H1 (cell line): ENCODE measurements around the gene SLC2A2. TPM values are rescaled to one million over a fixed set of nuclear protein-coding genes. Genes with fewer than 3 reads are reported as not detected.

ENCODE experiments used
- EP300 ChIP-seq, 2 experiments: IDR thresholded peaks; 1 replicate in 1 of 2; 2 replicates in 1 of 2; pipeline ENCODE4 v1.6.1; 2011 to 2012; ENCODE audit warnings: low read depth in 2 of 2, low read length in 2 of 2, mild to moderate bottlenecking in 2 of 2, borderline replicate concordance in 1 of 2, inconsistent platforms in 1 of 2, moderate library complexity in 1 of 2
- polyA plus RNA-seq, 7 experiments: library from polyadenylated mRNA; depleted of rRNA in 3 of 7; stranded (reverse) in 5 of 7; unstranded in 2 of 7; fragments of >200 nt in 5 of 7; fragments of 200-250 nt in 2 of 7; gene quantifications; 1 replicate in 5 of 7; 2 replicates in 1 of 7; 4 replicates in 1 of 7; pipeline versions ENCODE4 v1.2.1 to v1.2.3, GENCODE V29; 2011 to 2013; ENCODE audit warnings: missing spikeins in 2 of 7, mixed read lengths in 2 of 7
- total RNA-seq: library from RNA; stranded (reverse); fragmentation: NEBNext Ultra II Directional; extraction: Animal tissue kit (Norgen Biotek cat#: 25700); gene quantifications from 2 replicates; pipeline ENCODE4 v1.2.1, GENCODE V29; 2021

Gene SLC2A2
- total and polyA plus RNA-seq, 2 of the 8 experiments (the other 6 are each of a cell fraction or from before 2014, with no cell fraction given): not detected

- no peak for TF ChIP-seq EP300 (IDR thresholded peaks at IDR 0.05; ENCODE audit: borderline replicate concordance in 1 of 2, low read depth in 2 of 2, low read length in 2 of 2)
- TF ChIP-seq, all 59 proteins: peak for 2
These were observed 64.7 kb downstream of the SLC2A2 start (continued) for GRCh38 chr3:170961616-170962400.
